Uterus (tissue), 4 donors: ENCODE data around the gene ARFGEF3. TPM values are rescaled to one million over a fixed set of nuclear protein-coding genes. Genes with fewer than 3 reads are reported as not detected.
A peak's percentile ranks its signal among the peaks of the same experiment; 100 is the strongest.
"Not testable (repeated sequence)": the region's sequence is repeated elsewhere in the genome, so short reads cannot be mapped to it uniquely, and the experiment has no call there.

ENCODE experiments used
- DNase-seq, 2 donors: peaks; one replicate each; pipeline ENCODE4 v3.0.0-alpha.2; 2019 to 2020
- H3K27ac ChIP-seq, 2 donors: fragments of 200-600 bp; sonication (generic); 1 replicate in 1 of 2; 2 replicates in 1 of 2; pipeline ENCODE4 v1.5.1; 2016 to 2018
- H3K27me3 ChIP-seq, 2 donors: fragments of 200-600 bp; sonication (generic); one replicate each; pipeline ENCODE4 v1.5.1; 2018 to 2019; ENCODE audit warnings: control low read depth in 1 of 2
- H3K36me3 ChIP-seq, 2 donors: fragments of 200-600 bp; sonication (generic); one replicate each; pipeline ENCODE4 v1.5.1; 2019; ENCODE audit warnings: control low read depth in 1 of 2
- H3K4me1 ChIP-seq, 2 donors: fragments of 200-600 bp; sonication (generic); one replicate each; pipeline ENCODE4 v1.5.1; 2018 to 2019; ENCODE audit warnings: control low read depth in 1 of 2
- H3K4me3 ChIP-seq, 2 donors: fragments of 200-600 bp; sonication (generic); 1 replicate in 1 of 2; 2 replicates in 1 of 2; pipeline ENCODE4 v1.5.1; 2018 to 2019; ENCODE audit warnings: mild to moderate bottlenecking in 1 of 2
- H3K9me3 ChIP-seq, 2 donors: fragments of 200-600 bp; sonication (generic); one replicate each; pipeline ENCODE4 v1.5.1; 2019; ENCODE audit warnings: control low read depth in 1 of 2
- CTCF ChIP-seq, 4 experiments: fragments of 200-600 bp in 2 of 4; fragments of 450-650 bp in 2 of 4; sonication (generic) in 2 of 4; IDR thresholded peaks; one replicate each; pipeline ENCODE4 v1.5.1; 2016 to 2019; ENCODE audit warnings: antibody characterized with exemption in 4 of 4, mild to moderate bottlenecking in 2 of 4, moderate library complexity in 1 of 4
- POLR2A ChIP-seq, 2 donors: fragments of 450-650 bp; IDR thresholded peaks; one replicate each; pipeline ENCODE4 v1.6.1; 2016; ENCODE audit warnings: antibody characterized with exemption in 2 of 2, mild to moderate bottlenecking in 1 of 2, moderate library complexity in 1 of 2
- intact Hi-C: fragments of 100-400 bp; cut with DNase I; formaldehyde crosslinking; loops from one replicate; pipeline ENCODE4 v1.15.1; 2023; ENCODE audit warnings: low total_unique reads
- total RNA-seq, 4 donors: library from RNA; depleted of rRNA in 3 of 4; stranded (reverse); fragments of >200 nt in 3 of 4; gene quantifications; one replicate each; pipeline versions ENCODE4 v1.1.0 to v1.2.4, GENCODE V29; 2014 to 2023
- donor health status: DM: yes; HTN: yes; CAD: no.

The ARFGEF3 gene
- total RNA-seq, 4 donors from 2014 or later = 0.88 to 5.8 (median 2.4) TPM

- DNase-seq = peak; percentile 21 to 39
- intact Hi-C loops = loop anchor here (10.0 kb wide), 1 partner anchor 409 kb away; no protein-coding TSS in a partner anchor
- Histone ChIP-seq H3K36me3 (no peaks in the 10 kb centered on the region), H3K27me3 (no peaks in the 10 kb centered on the region), H3K4me1 (no peaks in the 10 kb centered on the region), H3K4me3 (no peak overlapping the region), H3K27ac (no peak overlapping the region), H3K9me3 (no peaks in the 10 kb centered on the region)
- TF ChIP-seq POLR2A (IDR thresholded peaks at IDR 0.05) (no peak), CTCF (IDR thresholded peaks at IDR 0.05) (peak; percentile 67 to 78 (median 73))
These were observed 45.7 kb upstream of the ARFGEF3 start for GRCh38 chr6:138115877-138116660.

- H3K27ac ChIP-seq = no peak overlapping the region
- intact Hi-C loops = loop anchor here (10.0 kb wide), 1 partner anchor 408 kb away; no protein-coding TSS in a partner anchor
- no peaks in the 10 kb centered on the region for H3K9me3 ChIP-seq
- H3K4me3 ChIP-seq = no peak overlapping the region
- H3K4me1 ChIP-seq = no peaks in the 10 kb centered on the region
- H3K27me3 ChIP-seq = no peaks in the 10 kb centered on the region
- DNase-seq = no peak
- no peaks in the 10 kb centered on the region for H3K36me3 ChIP-seq
- TF ChIP-seq CTCF (IDR thresholded peaks at IDR 0.05) = no peak
- TF ChIP-seq POLR2A (IDR thresholded peaks at IDR 0.05) = no peak
These were observed 45.1 kb upstream of the ARFGEF3 start for GRCh38 chr6:138116661-138116999.

- no peak overlapping the region for H3K27ac ChIP-seq
- no peaks in the 10 kb centered on the region for H3K4me1 ChIP-seq
- intact Hi-C loops = loop anchor here (10.0 kb wide), 1 partner anchor 407 kb away; no protein-coding TSS in a partner anchor
- DNase-seq = no peak
- TF ChIP-seq POLR2A (IDR thresholded peaks at IDR 0.05) (no peak), CTCF (IDR thresholded peaks at IDR 0.05) (no peak)
- no peaks in the 10 kb centered on the region for H3K9me3 ChIP-seq
- H3K27me3 ChIP-seq = no peaks in the 10 kb centered on the region
- no peak overlapping the region for H3K4me3 ChIP-seq
- no peaks in the 10 kb centered on the region for H3K36me3 ChIP-seq
These were observed 44.3 kb upstream of the ARFGEF3 start for GRCh38 chr6:138117376-138117914.

GRCh38 chr6:138119229-138119628 is 42.5 kb upstream of the ARFGEF3 start:
- H3K27me3 ChIP-seq, H3K4me1 ChIP-seq, H3K4me3 ChIP-seq, H3K9me3 ChIP-seq, H3K36me3 ChIP-seq, DNase-seq, H3K27ac ChIP-seq: not testable (repeated sequence)
- intact Hi-C loops = loop anchor here (10.0 kb wide), 1 partner anchor 406 kb away; no protein-coding TSS in a partner anchor

- Histone ChIP-seq H3K36me3 (no peaks in the 10 kb centered on the region), H3K4me1 (no peaks in the 10 kb centered on the region), H3K27ac (no peak overlapping the region), H3K9me3 (no peaks in the 10 kb centered on the region), H3K4me3 (no peak overlapping the region), H3K27me3 (no peaks in the 10 kb centered on the region)
- TF ChIP-seq CTCF (IDR thresholded peaks at IDR 0.05) (no peak), POLR2A (IDR thresholded peaks at IDR 0.05) (no peak)
- intact Hi-C loops = loop anchor here (10.0 kb wide), 1 partner anchor 405 kb away; no protein-coding TSS in a partner anchor
- DNase-seq = no peak
These were observed 41.8 kb upstream of the ARFGEF3 start for GRCh38 chr6:138119976-138120375.
